Lower leg skin (tissue), 3 donors: ENCODE results near the gene RBBP5.

Experiments used
- CTCF ChIP-seq, 3 donors: fragments of 450-650 bp; IDR thresholded peaks; one replicate each; pipeline ENCODE4 v1.5.1; 2016; ENCODE audit warnings: antibody characterized with exemption in 3 of 3, mild to moderate bottlenecking in 3 of 3, moderate library complexity in 2 of 3
- POLR2A ChIP-seq, 2 donors: fragments of 450-650 bp; IDR thresholded peaks; one replicate each; pipeline ENCODE4 v1.6.1; 2016 to 2017; ENCODE audit warnings: antibody characterized with exemption in 2 of 2, mild to moderate bottlenecking in 1 of 2, moderate library complexity in 1 of 2

GRCh38 chr1:205137901-205138300 lies 16.1 kb upstream of the RBBP5 start:
- TF ChIP-seq CTCF (IDR thresholded peaks at IDR 0.05) (no peak), POLR2A (IDR thresholded peaks at IDR 0.05) (no peak)
